HG03108 (cell line): ENCODE results near the gene JPH2.
"Not testable (repeated sequence)": the region's sequence is repeated elsewhere in the genome, so short reads cannot be mapped to it uniquely, and the experiment has no call there.

Experiments
- ATAC-seq: cut with Tn5 transposase; IDR thresholded peaks from one replicate; pipeline ENCODE4 v1.9.1; 2021; ENCODE audit warnings: moderate library complexity; ENCODE audit not compliant: unreplicated experiment

The JPH2 gene

GRCh38 chr20:44211177-44212039 lies 24.4 kb upstream of the JPH2 start:
- ATAC-seq = no peak

- ATAC-seq = peak; percentile 75
Measured at GRCh38 chr20:44210406-44211176, 23.6 kb upstream of the JPH2 start, which contains the start of gene OSER1. TSS of gene OSER1 (minus strand) at chr20:44210771. CDS start at chr20:44206957, 3,814 bp downstream.

GRCh38 chr20:44209686-44210405 lies 22.9 kb upstream of the JPH2 start:
- no peak for ATAC-seq

GRCh38 chr20:44208770-44209169 lies 21.8 kb upstream of the JPH2 start:
- ATAC-seq = no peak

GRCh38 chr20:44208165-44208564 lies 21.2 kb upstream of the JPH2 start:
- ATAC-seq = no peak

GRCh38 chr20:44207126-44207723 lies 20.2 kb upstream of the JPH2 start:
- ATAC-seq = no peak

DNA sequence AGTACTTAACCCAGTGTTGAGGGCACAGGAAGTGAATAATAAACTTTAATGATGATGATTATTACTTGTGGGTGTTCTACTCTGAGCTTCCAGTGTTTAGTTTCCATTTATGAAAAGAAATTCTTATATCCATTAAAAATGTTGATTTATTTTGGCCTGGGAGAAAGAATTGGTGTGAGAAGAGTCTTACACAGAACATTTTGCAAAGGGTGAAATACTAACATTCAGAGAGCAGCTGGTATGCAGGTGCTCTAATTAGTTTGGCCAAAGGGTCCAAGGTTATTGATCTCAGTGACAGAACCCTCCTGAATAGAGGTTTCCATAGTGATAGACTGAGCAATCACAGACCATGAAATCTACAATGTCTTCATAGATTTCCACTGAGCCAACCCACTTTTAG lies 19.1 kb upstream of the JPH2 start:
- ATAC-seq = no peak

DNA sequence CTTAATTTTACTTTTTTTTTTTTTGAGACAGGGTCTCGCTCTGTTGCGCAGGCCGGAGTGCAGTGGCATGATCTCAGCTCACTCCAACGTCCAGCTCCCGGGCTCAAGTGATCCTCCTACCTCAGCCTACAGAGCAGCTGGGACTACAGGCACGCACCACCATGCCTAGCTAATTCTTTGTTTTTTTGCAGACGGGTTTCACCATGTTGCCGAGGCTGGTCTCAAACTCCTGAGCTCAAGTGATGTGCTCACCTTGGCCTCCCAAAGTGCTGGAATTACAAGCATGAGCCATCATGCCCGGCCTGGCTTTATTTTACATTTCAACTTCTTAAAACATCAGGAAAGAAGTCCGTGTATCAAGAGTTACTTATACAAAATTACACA lies 17.8 kb upstream of the JPH2 start:
- ATAC-seq = no peak

DNA sequence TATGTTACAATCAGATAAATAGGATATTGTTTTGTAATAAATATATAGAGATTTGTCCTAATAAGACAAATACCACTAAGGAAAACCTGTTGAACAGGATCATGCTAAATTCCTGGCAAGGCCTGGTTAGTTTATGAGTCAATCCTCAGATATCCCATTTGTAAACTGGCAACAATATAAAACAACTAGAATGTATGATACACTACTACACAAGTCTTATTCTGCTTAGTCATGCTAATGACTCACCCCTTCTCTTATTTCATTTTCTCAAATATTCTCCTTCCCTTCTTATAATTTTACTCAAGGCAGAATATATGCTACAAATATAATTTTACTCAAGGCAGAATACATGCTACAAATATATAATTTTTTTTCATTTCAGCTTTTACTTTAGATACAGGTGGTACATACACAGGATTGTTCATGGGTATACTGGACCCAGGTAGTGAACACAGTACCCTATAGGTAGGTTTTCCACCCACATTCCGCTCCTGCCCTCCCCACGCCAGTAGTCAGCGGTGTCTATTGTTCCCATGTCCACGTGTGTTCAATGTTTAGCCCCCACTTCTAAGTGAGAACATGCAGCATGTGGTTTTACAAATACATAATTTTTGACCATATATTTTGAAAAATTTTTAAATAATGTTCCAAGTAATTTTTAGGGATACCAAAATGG lies 17.3 kb upstream of the JPH2 start:
- ATAC-seq = no peak

DNA sequence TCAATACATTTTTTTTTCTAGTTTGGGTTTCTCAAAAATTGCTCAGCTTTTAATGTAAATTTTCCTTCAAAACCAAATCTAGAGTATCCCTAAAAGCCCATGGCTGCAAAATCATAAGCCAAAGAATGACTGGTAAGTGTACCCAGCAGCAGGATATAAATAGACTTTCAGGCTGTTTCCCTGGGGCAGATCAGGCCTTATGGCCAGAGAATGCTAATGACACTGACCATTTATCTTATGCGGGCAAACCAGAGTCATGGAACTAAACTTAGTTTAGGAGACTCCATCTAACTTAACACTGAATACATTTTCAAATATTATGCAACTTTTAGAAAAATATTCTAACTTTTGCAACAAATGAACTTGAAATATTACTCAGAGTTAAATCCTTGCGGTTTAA lies 16.2 kb upstream of the JPH2 start:
- no peak for ATAC-seq

- ATAC-seq = no peak
Measured at GRCh38 chr20:44200983-44201382, 14.0 kb upstream of the JPH2 start.

- ATAC-seq = no peak
Measured at GRCh38 chr20:44200371-44200770, 13.4 kb upstream of the JPH2 start.

DNA sequence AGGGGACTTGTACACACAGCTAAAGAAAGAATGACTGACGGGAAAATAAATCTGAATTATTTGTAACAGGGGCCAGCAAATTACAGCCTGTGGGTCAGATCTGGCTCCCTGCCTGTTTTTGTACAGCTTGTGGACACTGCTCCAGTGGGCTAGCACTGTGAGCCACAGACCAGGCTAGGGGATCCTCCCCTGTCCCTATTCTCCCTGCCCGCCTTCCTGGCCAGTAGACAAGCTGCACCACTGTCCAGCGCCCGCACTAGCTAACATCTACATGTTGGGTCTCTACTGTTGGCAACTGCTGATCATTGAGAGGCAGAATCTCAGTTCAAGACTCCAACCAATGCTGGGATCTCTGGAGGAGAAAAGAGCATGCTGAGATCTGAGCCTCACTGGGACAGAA lies 12.9 kb upstream of the JPH2 start:
- ATAC-seq = no peak

- ATAC-seq = no peak
Measured at GRCh38 chr20:44198872-44199271, 11.9 kb upstream of the JPH2 start.

- ATAC-seq = no peak
Measured at GRCh38 chr20:44196271-44196670, 9.3 kb upstream of the JPH2 start.

- no peak for ATAC-seq
Measured at GRCh38 chr20:44195605-44196004, 8.6 kb upstream of the JPH2 start.

GRCh38 chr20:44193801-44194200 lies 6.8 kb upstream of the JPH2 start:
- no peak for ATAC-seq

DNA sequence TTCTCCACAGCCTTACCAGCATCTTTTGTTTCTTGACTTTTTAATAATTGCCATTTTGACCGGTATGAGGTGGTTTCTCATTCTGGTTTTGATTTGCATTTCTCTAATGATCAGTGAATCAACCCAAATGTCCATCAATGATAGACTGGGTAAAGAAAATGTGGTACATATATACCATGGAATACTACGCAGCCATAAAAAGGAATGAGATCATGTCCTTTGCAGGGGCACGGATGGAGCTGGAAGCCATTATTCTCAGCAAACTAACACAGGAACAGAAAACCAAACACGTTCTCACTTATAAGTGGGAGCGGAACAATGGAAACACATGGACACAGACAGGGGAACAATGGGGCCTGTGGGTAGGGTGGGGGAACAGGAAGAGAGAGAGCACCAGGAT lies 4.7 kb upstream of the JPH2 start:
- not testable (repeated sequence) for ATAC-seq

GRCh38 chr20:44190197-44190852 lies 3.3 kb upstream of the JPH2 start:
- not testable (repeated sequence) for ATAC-seq

DNA sequence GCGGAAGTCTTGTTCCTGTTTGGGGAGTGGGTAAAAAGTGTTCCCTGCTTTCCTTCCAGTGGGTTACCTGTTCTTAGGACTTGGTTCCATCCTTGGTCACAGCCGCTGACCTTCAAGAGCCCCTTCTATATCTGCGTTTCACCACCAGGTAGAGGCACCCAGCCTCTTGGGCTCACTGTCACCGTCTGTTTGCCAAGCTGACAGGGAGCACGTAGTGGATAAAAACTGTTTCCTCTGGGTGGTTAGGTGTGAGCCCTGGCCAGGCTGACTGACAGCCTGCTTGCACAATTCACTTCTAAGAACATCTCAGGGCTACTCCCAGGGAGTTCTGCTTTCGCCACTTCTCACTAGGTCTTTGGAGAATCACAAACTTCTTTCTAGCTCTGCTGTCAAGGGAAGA lies 1.8 kb upstream of the JPH2 start:
- ATAC-seq = no peak
